Endothelial cell of umbilical vein (primary cell): ENCODE data around the gene DPP10. TPM values are rescaled to one million over a fixed set of nuclear protein-coding genes. Genes with fewer than 3 reads are reported as not detected.

ENCODE experiments used
- BruUV-seq: library from RNA; stranded (reverse); fragments of 400-500 nt; replicated peaks from 2 replicates; lab custom pipeline; 2021; lab: Mats Ljungman, UMichigan
- CTCF ChIA-PET: fragments of 300-600, 350-600 bp; sonication (Branson Sonifier 250); formaldehyde crosslinking; loops from one replicate; lab custom pipeline; 2021; ENCODE audit warnings: antibody characterized with exemption, inconsistent platforms; lab: Charles Lee
- POLR2A ChIA-PET: fragments of 300-600, 350-600 bp; sonication (Branson Sonifier 250); formaldehyde crosslinking; loops from one replicate; lab custom pipeline; 2021; ENCODE audit warnings: antibody characterized with exemption, inconsistent platforms; lab: Charles Lee
- DNase-seq: peaks from one replicate; pipeline ENCODE4 v3.0.0-alpha.2; 2011; ENCODE audit warnings: low read depth, low spot score
- FAIRE-seq: peaks from 2 replicates; lab custom pipeline; 2011; peaks lifted over from hg19 to GRCh38; lab: Jason Lieb, UNC
- H2AFZ ChIP-seq: 2 replicates; pipeline ENCODE4 v1.6.0; 2012; ENCODE audit warnings: low read depth, low read length, control low read depth, inconsistent platforms
- H3K27ac ChIP-seq: 2 replicates; pipeline ENCODE4 v1.5.1; 2011; ENCODE audit warnings: low read depth, mild to moderate bottlenecking, control low read depth, low read length, moderate library complexity; ENCODE audit not compliant: insufficient read depth
- H3K27me3 ChIP-seq, 2 experiments: 2 replicates each; pipeline versions ENCODE4 v1.6.0 to v1.6.1; 2011; ENCODE audit warnings: low read length in 2 of 2, mixed read lengths in 1 of 2; ENCODE audit not compliant: control insufficient read depth in 2 of 2, insufficient read depth in 2 of 2
- H3K36me3 ChIP-seq, 2 experiments: 2 replicates in 1 of 2; 3 replicates in 1 of 2; pipeline ENCODE4 v1.5.1; 2011; ENCODE audit warnings: low read length in 2 of 2, mild to moderate bottlenecking in 1 of 2, moderate library complexity in 1 of 2; ENCODE audit not compliant: control insufficient read depth in 2 of 2, insufficient read depth in 2 of 2; ENCODE audit errors: extremely low read depth in 1 of 2
- H3K4me1 ChIP-seq: 3 replicates; pipeline ENCODE4 v1.5.1; 2011; ENCODE audit warnings: mild to moderate bottlenecking, low read length; ENCODE audit not compliant: control insufficient read depth, insufficient read depth; ENCODE audit errors: extremely low read depth
- H3K4me2 ChIP-seq: 2 replicates; pipeline ENCODE4 v1.6.1; 2011; ENCODE audit warnings: low read length, control low read depth, mixed read lengths; ENCODE audit not compliant: insufficient read depth
- H3K4me3 ChIP-seq, 3 experiments: fragments of 200-600 bp in 1 of 3; sonication (generic), shearing (Covaris generic) in 1 of 3; replicated peaks in 1 of 3; 2 replicates each; pipeline ENCODE4 v1.5.1; 2011 to 2016; ENCODE audit warnings: control low read depth in 3 of 3, low read length in 3 of 3, mild to moderate bottlenecking in 2 of 3, inconsistent platforms in 1 of 3, low read depth in 1 of 3, moderate library complexity in 1 of 3; ENCODE audit not compliant: insufficient read depth in 1 of 3
- H3K79me2 ChIP-seq: 2 replicates; pipeline ENCODE4 v1.6.0; 2012; ENCODE audit warnings: low read length, inconsistent platforms; ENCODE audit not compliant: control insufficient read depth, insufficient read depth
- H3K9ac ChIP-seq: replicated peaks from 2 replicates; pipeline ENCODE3; 2011; ENCODE audit warnings: low read length, control low read depth; ENCODE audit not compliant: insufficient read depth; ENCODE audit errors: extremely low read depth
- H3K9me1 ChIP-seq: replicated peaks from 3 replicates; pipeline ENCODE4 v1.6.0; 2011; ENCODE audit warnings: mild to moderate bottlenecking, low read length; ENCODE audit not compliant: control insufficient read depth, insufficient read depth; ENCODE audit errors: extremely low read depth
- H3K9me3 ChIP-seq: replicated peaks from 2 replicates; pipeline ENCODE4 v1.5.1; 2012; ENCODE audit warnings: low read length, inconsistent platforms; ENCODE audit not compliant: control insufficient read depth, insufficient read depth
- H4K20me1 ChIP-seq: replicated peaks from 2 replicates; pipeline ENCODE3; 2011; ENCODE audit warnings: mild to moderate bottlenecking, low read length; ENCODE audit not compliant: control insufficient read depth, insufficient read depth; ENCODE audit errors: extremely low read depth
- EZH2 ChIP-seq: IDR thresholded peaks from 2 replicates; pipeline ENCODE4 v1.6.1; 2012; ENCODE audit warnings: borderline replicate concordance, low read depth, mild to moderate bottlenecking, moderate library complexity, low read length, inconsistent platforms; ENCODE audit not compliant: severe bottlenecking
- FOS ChIP-seq: IDR thresholded peaks from 2 replicates; pipeline ENCODE4 v1.6.1; 2011; ENCODE audit warnings: mild to moderate bottlenecking, low read length, moderate library complexity, borderline replicate concordance; ENCODE audit not compliant: insufficient read depth
- GATA2 ChIP-seq: IDR thresholded peaks from 2 replicates; pipeline ENCODE4 v1.7.0; 2011; ENCODE audit warnings: low read depth, mild to moderate bottlenecking, moderate library complexity, mixed read lengths, low read length; ENCODE audit not compliant: insufficient read length, insufficient read depth
- JUN ChIP-seq: IDR thresholded peaks from 2 replicates; pipeline ENCODE4 v1.6.1; 2011; ENCODE audit warnings: borderline replicate concordance, low read depth; ENCODE audit not compliant: insufficient read length, insufficient read depth
- MYC ChIP-seq: IDR thresholded peaks from one replicate; pipeline ENCODE4 v1.6.1; 2011; ENCODE audit warnings: mild to moderate bottlenecking, low read depth, low read length
- POLR2A ChIP-seq: IDR thresholded peaks from 2 replicates; pipeline ENCODE4 v1.6.1; 2012; ENCODE audit warnings: low read depth, mild to moderate bottlenecking, control low read depth, low read length
- POLR2AphosphoS5 ChIP-seq: IDR thresholded peaks from 2 replicates; pipeline ENCODE4 v1.6.1; 2012; ENCODE audit warnings: low read depth, mild to moderate bottlenecking, control low read depth, low read length, moderate library complexity; ENCODE audit not compliant: insufficient read depth
- dilution Hi-C: fragments of 300-500 bp; cut with MboI; formaldehyde crosslinking; loops from one replicate; pipeline ENCODE4 v1.15.0; 2019; ENCODE audit warnings: low sequenced_read_pairs; ENCODE audit not compliant: extremely low pct_ligation_motif_present
- intact Hi-C: fragments of 100-400 bp; cut with micrococcal nuclease; formaldehyde crosslinking; loops from one replicate; pipeline ENCODE4 v1.10.0; 2022
- polyA plus RNA-seq, 4 experiments: library from polyadenylated mRNA; depleted of rRNA in 3 of 4; stranded (reverse) in 3 of 4; unstranded in 1 of 4; fragments of >200 nt; gene quantifications; 2 replicates each; pipeline versions ENCODE4 v1.2.1 to v1.2.3, GENCODE V29; 2011 to 2012; ENCODE audit warnings: missing spikeins in 1 of 4
- total RNA-seq: library from RNA; stranded (reverse); gene quantifications from 2 replicates; pipeline ENCODE4 v1.2.3, GENCODE V29; 2021
- TF ChIP-seq, protein P1 (sequence below): IDR thresholded peaks from 2 replicates; pipeline ENCODE4 v1.6.1; 2011; ENCODE audit not compliant: insufficient read depth, insufficient read length
- TF ChIP-seq, protein P2 (sequence below), 2 donors: IDR thresholded peaks; 1 replicate in 1 of 2; 2 replicates in 1 of 2; pipeline ENCODE4 v1.5.1; 2011; ENCODE audit warnings: low read length in 2 of 2, mild to moderate bottlenecking in 2 of 2, moderate library complexity in 2 of 2, control low read depth in 1 of 2, inconsistent platforms in 1 of 2, low read depth in 1 of 2; ENCODE audit not compliant: insufficient read depth in 1 of 2; ENCODE audit errors: extremely low read depth in 1 of 2

Gene DPP10
- total and polyA plus RNA-seq, 2 donors (not counting 3 experiments of a cell fraction or from before 2014, with no cell fraction given) = not detected

DNA sequence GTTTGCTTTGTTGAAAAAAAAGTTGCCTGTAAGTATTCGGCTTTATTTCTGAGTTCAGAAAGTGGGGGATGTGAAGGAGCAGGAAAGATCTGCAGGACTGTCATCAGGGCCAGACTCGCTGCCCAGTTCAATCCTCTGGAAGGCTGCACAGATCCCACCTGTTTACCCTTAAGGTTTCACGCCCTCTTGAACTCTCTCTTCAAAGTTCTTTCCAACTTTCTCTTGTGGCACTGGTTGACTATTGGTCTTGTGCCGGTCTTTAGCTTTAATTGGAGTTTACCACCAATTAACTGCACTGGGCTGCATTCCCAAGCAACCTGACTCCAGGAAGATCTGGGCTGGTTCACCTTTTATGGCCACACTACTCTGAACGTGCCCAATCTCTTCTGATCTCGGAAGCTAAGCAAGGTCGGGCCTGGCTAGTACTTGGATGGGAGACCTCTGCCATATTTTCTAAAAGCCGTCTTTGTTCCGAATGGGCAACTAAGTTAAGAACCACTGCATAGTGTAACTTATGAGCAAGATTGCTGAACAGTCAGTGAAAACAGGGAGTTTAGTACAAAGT, 495.0 kb downstream of the DPP10 start:
- dilution Hi-C loops (no loop called here), intact Hi-C loops (no loop called here)
- Histone ChIP-seq H3K27ac (no peak overlapping the region), H3K36me3 (no peaks in the 10 kb centered on the region), H3K9ac (no peak overlapping the region), H3K9me1 (no peaks in the 10 kb centered on the region), H3K4me3 (no peak overlapping the region), H3K27me3 (no peaks in the 10 kb centered on the region), H3K79me2 (no peaks in the 10 kb centered on the region), H3K9me3 (peaks cover 2% of the 10 kb centered on the region), H2AFZ (no peak overlapping the region), H4K20me1 (no peaks in the 10 kb centered on the region), H3K4me2 (no peak overlapping the region), H3K4me1 (no peaks in the 10 kb centered on the region)
- CTCF ChIA-PET = no interaction called here
- BruUV-seq = no TSS peak
- no peak for DNase-seq
- no peak for FAIRE-seq
- no peak for TF ChIP-seq EZH2
- no peak for TF ChIP-seq FOS
- TF ChIP-seq, protein P1, sequence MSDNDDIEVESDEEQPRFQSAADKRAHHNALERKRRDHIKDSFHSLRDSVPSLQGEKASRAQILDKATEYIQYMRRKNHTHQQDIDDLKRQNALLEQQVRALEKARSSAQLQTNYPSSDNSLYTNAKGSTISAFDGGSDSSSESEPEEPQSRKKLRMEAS = no peak
- no peak for TF ChIP-seq POLR2AphosphoS5
- no peak for TF ChIP-seq GATA2
- POLR2A ChIA-PET = no interaction called here

DNA sequence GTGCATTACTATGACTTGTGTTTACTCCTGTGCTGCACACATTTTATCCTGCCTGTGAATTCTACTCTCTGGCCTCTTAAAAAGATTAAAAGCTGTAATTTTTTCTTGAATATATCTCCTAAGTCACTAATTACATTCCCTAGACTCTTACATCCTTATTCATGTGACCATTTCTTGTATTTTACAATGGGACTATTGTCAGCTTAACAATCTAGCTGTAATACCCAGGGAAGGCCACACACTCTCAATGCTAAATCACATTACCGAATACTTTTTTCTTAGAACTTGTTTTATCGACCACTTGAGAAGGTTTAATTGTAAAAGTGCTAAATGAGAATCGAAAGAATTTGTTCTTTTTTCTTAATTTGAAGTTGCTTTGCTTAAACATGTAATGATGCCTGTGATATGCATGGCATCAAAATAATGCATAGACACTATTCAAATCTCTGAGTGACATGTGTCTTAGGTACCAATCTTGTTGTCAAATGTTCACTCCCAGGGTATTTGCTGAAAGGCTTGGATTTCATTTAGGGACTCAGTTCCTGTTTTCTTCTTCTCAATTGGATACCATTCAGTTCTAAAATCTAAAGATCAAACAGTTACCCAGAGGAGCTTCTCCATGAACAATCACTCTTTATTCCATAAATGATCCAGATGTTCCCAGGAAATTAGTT, 498.5 kb downstream of the DPP10 start:
- TF ChIP-seq FOS (no peak), POLR2A (no peak), EZH2 (no peak), POLR2AphosphoS5 (no peak), JUN (no peak), GATA2 (no peak), MYC (no peak)
- TF ChIP-seq, protein P2, sequence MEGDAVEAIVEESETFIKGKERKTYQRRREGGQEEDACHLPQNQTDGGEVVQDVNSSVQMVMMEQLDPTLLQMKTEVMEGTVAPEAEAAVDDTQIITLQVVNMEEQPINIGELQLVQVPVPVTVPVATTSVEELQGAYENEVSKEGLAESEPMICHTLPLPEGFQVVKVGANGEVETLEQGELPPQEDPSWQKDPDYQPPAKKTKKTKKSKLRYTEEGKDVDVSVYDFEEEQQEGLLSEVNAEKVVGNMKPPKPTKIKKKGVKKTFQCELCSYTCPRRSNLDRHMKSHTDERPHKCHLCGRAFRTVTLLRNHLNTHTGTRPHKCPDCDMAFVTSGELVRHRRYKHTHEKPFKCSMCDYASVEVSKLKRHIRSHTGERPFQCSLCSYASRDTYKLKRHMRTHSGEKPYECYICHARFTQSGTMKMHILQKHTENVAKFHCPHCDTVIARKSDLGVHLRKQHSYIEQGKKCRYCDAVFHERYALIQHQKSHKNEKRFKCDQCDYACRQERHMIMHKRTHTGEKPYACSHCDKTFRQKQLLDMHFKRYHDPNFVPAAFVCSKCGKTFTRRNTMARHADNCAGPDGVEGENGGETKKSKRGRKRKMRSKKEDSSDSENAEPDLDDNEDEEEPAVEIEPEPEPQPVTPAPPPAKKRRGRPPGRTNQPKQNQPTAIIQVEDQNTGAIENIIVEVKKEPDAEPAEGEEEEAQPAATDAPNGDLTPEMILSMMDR (IDR thresholded peaks at IDR 0.05; ENCODE audit: extremely low read depth in 1 of 2, insufficient read depth in 1 of 2, low read depth in 1 of 2, low read length in 2 of 2) = no peak
- TF ChIP-seq, protein P1 = no peak
- Histone ChIP-seq H3K4me3 (no peak overlapping the region), H2AFZ (no peak overlapping the region), H3K36me3 (no peaks in the 10 kb centered on the region), H3K4me1 (no peaks in the 10 kb centered on the region), H3K79me2 (no peaks in the 10 kb centered on the region), H3K9ac (no peak overlapping the region), H3K9me1 (no peaks in the 10 kb centered on the region), H4K20me1 (no peaks in the 10 kb centered on the region), H3K4me2 (no peak overlapping the region), H3K9me3 (peaks cover 2% of the 10 kb centered on the region), H3K27me3 (no peaks in the 10 kb centered on the region), H3K27ac (no peak overlapping the region)
- dilution Hi-C loops = no loop called here
- no peak for DNase-seq
- FAIRE-seq = no peak
- POLR2A ChIA-PET = no interaction called here
- intact Hi-C loops = no loop called here
- BruUV-seq = no TSS peak
- CTCF ChIA-PET = no interaction called here
